CD4-positive, alpha-beta T cell treated with Interleukin-21 for 1 hour (primary cell): ENCODE data around the gene TMEM63C.
"Not testable (repeated sequence)": the region's sequence is repeated elsewhere in the genome, so short reads cannot be mapped to it uniquely, and the experiment has no call there.

Experiments
- DNase-seq: peaks from one replicate; pipeline ENCODE4 v3.0.0-alpha.2; 2020

The TMEM63C gene

GRCh38 chr14:77155083-77155482 is 26.5 kb upstream of the TMEM63C start:
- no peak for DNase-seq

- no peak for DNase-seq
Measured at GRCh38 chr14:77157740-77158139, 23.9 kb upstream of the TMEM63C start.

GRCh38 chr14:77158175-77158881 is 23.3 kb upstream of the TMEM63C start:
- no peak for DNase-seq

- DNase-seq, result no peak
Measured at GRCh38 chr14:77158882-77159255, 22.7 kb upstream of the TMEM63C start.

GRCh38 chr14:77161011-77161410 is 20.6 kb upstream of the TMEM63C start:
- no peak for DNase-seq

- no peak for DNase-seq
Measured at GRCh38 chr14:77170045-77170444, 11.6 kb upstream of the TMEM63C start.

GRCh38 chr14:77172916-77173315 is 8.7 kb upstream of the TMEM63C start:
- DNase-seq, result no peak

- DNase-seq, result not testable (repeated sequence)
Measured at GRCh38 chr14:77173911-77174617, 7.5 kb upstream of the TMEM63C start.

- no peak for DNase-seq
Measured at GRCh38 chr14:77175843-77176242, 5.8 kb upstream of the TMEM63C start.

- DNase-seq, result no peak
Measured at GRCh38 chr14:77177702-77178101, 3.9 kb upstream of the TMEM63C start.

GRCh38 chr14:77178656-77179055 is 2.9 kb upstream of the TMEM63C start:
- DNase-seq, result no peak

GRCh38 chr14:77180726-77181602 is 634 bp upstream of the TMEM63C start:
- DNase-seq, result no peak

GRCh38 chr14:77183896-77184295 is 2.3 kb downstream of the TMEM63C start:
- DNase-seq, result no peak

- DNase-seq, result no peak
Measured at GRCh38 chr14:77184396-77185092, 2.9 kb downstream of the TMEM63C start.

GRCh38 chr14:77185093-77185465 is 3.5 kb downstream of the TMEM63C start:
- no peak for DNase-seq

- no peak for DNase-seq
Measured at GRCh38 chr14:77186911-77187648, 5.5 kb downstream of the TMEM63C start.

- no peak for DNase-seq
Measured at GRCh38 chr14:77187649-77188012, 6.0 kb downstream of the TMEM63C start.

GRCh38 chr14:77189479-77189878 is 7.9 kb downstream of the TMEM63C start:
- no peak for DNase-seq

GRCh38 chr14:77190977-77191376 is 9.4 kb downstream of the TMEM63C start:
- DNase-seq, result no peak

- no peak for DNase-seq
Measured at GRCh38 chr14:77194706-77195105, 13.1 kb downstream of the TMEM63C start.

- no peak for DNase-seq
Measured at GRCh38 chr14:77195766-77196165, 14.2 kb downstream of the TMEM63C start.

- no peak for DNase-seq
Measured at GRCh38 chr14:77197988-77198387, 16.4 kb downstream of the TMEM63C start.
